PC-9 (cell line): ENCODE results near the gene CNGA1. TPM values are rescaled to one million over a fixed set of nuclear protein-coding genes. Genes with fewer than 3 reads are reported as not detected.
A peak's percentile ranks its signal among the peaks of the same experiment; 100 is the strongest.

Source experiments
- BruUV-seq: library from RNA; stranded (reverse); fragments of 400-500 nt; replicated peaks from 2 replicates; lab custom pipeline; 2021; lab: Mats Ljungman, UMichigan
- CTCF ChIA-PET: fragments of 300-600 bp; sonication (Branson Sonifier 250); formaldehyde crosslinking; loops from one replicate; lab custom pipeline; 2022; ENCODE audit warnings: antibody characterized with exemption; lab: Charles Lee
- POLR2A ChIA-PET: fragments of 300-600 bp; sonication (Branson Sonifier 250); formaldehyde crosslinking; loops from one replicate; lab custom pipeline; 2022; ENCODE audit warnings: antibody characterized with exemption; ENCODE audit not compliant: unreplicated experiment; lab: Charles Lee
- DNase-seq, 2 experiments: peaks; one replicate each; pipeline versions ENCODE4 v3.0.0 to v3.0.0-alpha.2; 2015 to 2022; ENCODE audit warnings: mixed read lengths in 1 of 2
- H2AFZ ChIP-seq: fragments of 200-600 bp; sonication (generic); 2 replicates; pipeline ENCODE4 v1.8.1; 2017; ENCODE audit warnings: antibody characterized with exemption
- H3F3A ChIP-seq: fragments of 200-600 bp; sonication (generic); 2 replicates; pipeline ENCODE4 v1.8.1; 2017; ENCODE audit warnings: antibody characterized with exemption, mild to moderate bottlenecking, low read depth; ENCODE audit not compliant: insufficient read depth
- H3K27ac ChIP-seq: fragments of 200-600 bp; sonication (generic); 2 replicates; pipeline ENCODE4 v1.6.1; 2016; ENCODE audit warnings: mixed run types
- H3K27me3 ChIP-seq: fragments of 200-600 bp; sonication (generic); 2 replicates; pipeline ENCODE4 v1.6.1; 2016; ENCODE audit warnings: low read depth, mixed run types; ENCODE audit not compliant: insufficient read depth
- H3K36me3 ChIP-seq: fragments of 200-600 bp; sonication (generic); 2 replicates; pipeline ENCODE4 v1.6.1; 2016; ENCODE audit warnings: low read depth, mixed run types
- H3K4me1 ChIP-seq: fragments of 200-600 bp; sonication (generic); replicated peaks from 2 replicates; pipeline ENCODE4 v1.6.1; 2016; ENCODE audit warnings: mixed run types; ENCODE audit not compliant: insufficient read depth
- H3K4me2 ChIP-seq: fragments of 200-600 bp; sonication (generic); 2 replicates; pipeline ENCODE4 v1.6.1; 2017; ENCODE audit warnings: mixed run types
- H3K4me3 ChIP-seq: fragments of 200-600 bp; sonication (generic); 2 replicates; pipeline ENCODE4 v1.6.1; 2016; ENCODE audit warnings: mixed run types
- H3K79me2 ChIP-seq: fragments of 200-600 bp; sonication (generic); 2 replicates; pipeline ENCODE4 v1.6.1; 2017; ENCODE audit warnings: low read depth, mixed run types
- H3K9me2 ChIP-seq: fragments of 200-600 bp; sonication (generic); 2 replicates; pipeline ENCODE4 v1.8.1; 2017; ENCODE audit warnings: mild to moderate bottlenecking; ENCODE audit not compliant: insufficient read depth
- H3K9me3 ChIP-seq: fragments of 200-600 bp; sonication (generic); 2 replicates; pipeline ENCODE4 v1.8.1; 2016; ENCODE audit warnings: low read depth; ENCODE audit not compliant: insufficient read depth
- H4K20me1 ChIP-seq: fragments of 200-600 bp; sonication (generic); 2 replicates; pipeline ENCODE4 v1.8.1; 2017; ENCODE audit not compliant: insufficient read depth
- CTCF ChIP-seq: fragments of 200-600 bp; sonication (generic); conservative IDR thresholded peaks from 2 replicates; pipeline ENCODE4 v1.6.1; 2017; ENCODE audit warnings: mixed run types, antibody characterized with exemption, mild to moderate bottlenecking, moderate library complexity
- EZH2 ChIP-seq: fragments of 200-600 bp; sonication (generic); IDR thresholded peaks from 2 replicates; pipeline ENCODE4 v1.8.0; 2017; ENCODE audit warnings: antibody characterized with exemption, low read depth
- intact Hi-C: fragments of 100-400 bp; cut with micrococcal nuclease; formaldehyde crosslinking; loops from one replicate; pipeline ENCODE4 v1.10.0; 2022; ENCODE audit not compliant: unreplicated experiment
- total RNA-seq: library from RNA; stranded (reverse); gene quantifications from 2 replicates; pipeline ENCODE4 v1.2.3, GENCODE V29; 2021

CNGA1 gene
- total RNA-seq, 1 experiment from 2014 or later, result 1.8 TPM

- TF ChIP-seq EZH2 (no peak), CTCF (no peak)
- H3F3A ChIP-seq, result no peaks in the 10 kb centered on the region
- peak within 1 kb of the TSS; percentile 99 for H2AFZ ChIP-seq
- no peaks in the 10 kb centered on the region for H3K9me2 ChIP-seq
- H3K4me3 ChIP-seq, result peak within 1 kb of the TSS; percentile 89
- ChIA-PET POLR2A (interaction anchor here (0.6 kb wide), 1 partner anchor 102 kb away, joined by 6 read pairs; the partner anchor contains the start of gene CNGA1), CTCF (interaction anchor here (1.0 kb wide), 1 partner anchor 19 kb away, joined by 3 read pairs; no protein-coding TSS in a partner anchor)
- intact Hi-C loops, result loop anchor here (5.0 to 10.0 kb wide), 3 partner anchors 168 to 353 kb away; partner anchors contain the start of gene TEC
- BruUV-seq, result no TSS peak
- H3K27me3 ChIP-seq, result no peaks in the 10 kb centered on the region
- H3K79me2 ChIP-seq, result peaks cover 40% of the 10 kb centered on the region
- peaks cover 22% of the 10 kb centered on the region for H3K36me3 ChIP-seq
- 0 out of 2 replicates have a peak, but pooled peaks cover 5% of the 10 kb centered on the region for H4K20me1 ChIP-seq
- H3K4me1 ChIP-seq, result peaks cover 17% of the 10 kb centered on the region
- peak within 1 kb of the TSS; percentile 96 for H3K4me2 ChIP-seq
- H3K9me3 ChIP-seq, result no peaks in the 10 kb centered on the region; the same call in 1 of the 2 replicates
- DNase-seq, result peak; percentile 90 to 93
- peak within 1 kb of the TSS; percentile 84 for H3K27ac ChIP-seq
Measured at GRCh38 chr4:47914220-47914925, 102.1 kb downstream of the CNGA1 start, which contains the start of gene NFXL1. TSS of gene NFXL1 (minus strand) at chr4:47914583. CDS start at chr4:47914203, 380 bp downstream.

- H3F3A ChIP-seq, result no peaks in the 10 kb centered on the region
- no peaks in the 10 kb centered on the region for H3K27me3 ChIP-seq
- H3K9me3 ChIP-seq, result no peaks in the 10 kb centered on the region; the same call in 1 of the 2 replicates
- peaks cover 22% of the 10 kb centered on the region for H3K36me3 ChIP-seq
- TF ChIP-seq EZH2 (no peak), CTCF (no peak)
- peaks cover 17% of the 10 kb centered on the region for H3K4me1 ChIP-seq
- intact Hi-C loops, result loop anchor here (5.0 to 10.0 kb wide), 3 partner anchors 168 to 353 kb away; partner anchors contain the start of gene TEC
- no peak for DNase-seq
- peaks cover 45% of the 10 kb centered on the region for H3K79me2 ChIP-seq
- H2AFZ ChIP-seq, result peak overlapping the region; percentile 99
- H3K9me2 ChIP-seq, result no peaks in the 10 kb centered on the region
- H3K4me2 ChIP-seq, result peak overlapping the region; percentile 79
- ChIA-PET CTCF (no interaction called here), POLR2A (interaction anchor here (0.6 kb wide), 1 partner anchor 218 kb away, joined by 3 read pairs; no protein-coding TSS in a partner anchor)
- TSS peak; percentile 60 for BruUV-seq
- peak overlapping the region; percentile 84 for H3K27ac ChIP-seq
- 0 out of 2 replicates have a peak, but pooled peaks cover 7% of the 10 kb centered on the region for H4K20me1 ChIP-seq
- H3K4me3 ChIP-seq, result peak overlapping the region; percentile 80
Measured at GRCh38 chr4:47913861-47914219, 102.6 kb downstream of the CNGA1 start.

- no TSS peak for BruUV-seq
- peaks cover 9% of the 10 kb centered on the region; the same call in 1 of the 2 replicates for H4K20me1 ChIP-seq
Measured at GRCh38 chr4:47913330-47913729, 103.2 kb downstream of the CNGA1 start.

More at GRCh38 chr4:47913330-47913729, 103.2 kb downstream of the CNGA1 start:
- Histone ChIP-seq H3K4me3 (peak overlapping the region; percentile 80), H3F3A (no peaks in the 10 kb centered on the region), H3K4me1 (peaks cover 17% of the 10 kb centered on the region), H3K4me2 (peak overlapping the region; percentile 79), H3K79me2 (peaks cover 45% of the 10 kb centered on the region), H2AFZ (peak overlapping the region; percentile 99), H3K9me2 (no peaks in the 10 kb centered on the region), H3K27ac (peak overlapping the region; percentile 84), H3K27me3 (no peaks in the 10 kb centered on the region), H3K9me3 (no peaks in the 10 kb centered on the region), H3K36me3 (peaks cover 23% of the 10 kb centered on the region)
- peak in 1 of 2 experiments; percentile 45 for DNase-seq
- ChIA-PET CTCF (no interaction called here), POLR2A (interaction anchor here (0.6 kb wide), 1 partner anchor 218 kb away, joined by 3 read pairs; no protein-coding TSS in a partner anchor)
- TF ChIP-seq CTCF, result no peak
- TF ChIP-seq EZH2, result no peak
- intact Hi-C loops, result loop anchor here (5.0 to 10.0 kb wide), 3 partner anchors 169 to 354 kb away; partner anchors contain the start of gene TEC
